Measurements from ENCODE around the gene IQCN.
A peak's percentile ranks its signal among the peaks of the same experiment; 100 is the strongest.

Gene IQCN

DNA sequence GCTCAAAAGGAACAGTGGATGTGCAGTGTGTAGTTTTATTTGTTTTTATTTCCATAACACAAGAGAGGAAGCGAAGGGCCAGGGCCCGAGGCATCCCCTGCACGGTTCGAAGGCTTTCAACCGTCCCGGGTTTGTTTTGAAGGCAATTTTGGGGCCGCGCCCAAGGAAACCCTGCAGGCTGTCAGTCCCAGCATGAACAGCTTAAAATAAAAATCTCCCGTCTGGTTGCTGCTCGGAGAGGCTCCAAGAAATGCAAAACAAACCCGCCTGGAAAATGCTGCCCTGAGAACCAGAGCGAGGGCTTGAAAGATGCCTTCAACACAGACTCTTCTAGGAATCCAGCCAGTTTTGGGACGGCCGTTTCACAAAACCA lies 32.6 kb upstream of the IQCN start:
- DNase-seq (ENCODE audit: low read depth, low spot score): peak; percentile 42

GRCh38 chr19:18306209-18306887 lies 32.1 kb upstream of the IQCN start:
- no peak for DNase-seq (ENCODE audit: low read depth, low spot score)

GRCh38 chr19:18304458-18305310 lies 30.4 kb upstream of the IQCN start:
- DNase-seq (ENCODE audit: low read depth, low spot score): peak; percentile 74

- no peak for DNase-seq (ENCODE audit: low read depth, low spot score)
These were observed 29.9 kb upstream of the IQCN start for GRCh38 chr19:18304208-18304457.

GRCh38 chr19:18301718-18302111 lies 27.5 kb upstream of the IQCN start:
- DNase-seq (ENCODE audit: low read depth, low spot score): no peak

DNA sequence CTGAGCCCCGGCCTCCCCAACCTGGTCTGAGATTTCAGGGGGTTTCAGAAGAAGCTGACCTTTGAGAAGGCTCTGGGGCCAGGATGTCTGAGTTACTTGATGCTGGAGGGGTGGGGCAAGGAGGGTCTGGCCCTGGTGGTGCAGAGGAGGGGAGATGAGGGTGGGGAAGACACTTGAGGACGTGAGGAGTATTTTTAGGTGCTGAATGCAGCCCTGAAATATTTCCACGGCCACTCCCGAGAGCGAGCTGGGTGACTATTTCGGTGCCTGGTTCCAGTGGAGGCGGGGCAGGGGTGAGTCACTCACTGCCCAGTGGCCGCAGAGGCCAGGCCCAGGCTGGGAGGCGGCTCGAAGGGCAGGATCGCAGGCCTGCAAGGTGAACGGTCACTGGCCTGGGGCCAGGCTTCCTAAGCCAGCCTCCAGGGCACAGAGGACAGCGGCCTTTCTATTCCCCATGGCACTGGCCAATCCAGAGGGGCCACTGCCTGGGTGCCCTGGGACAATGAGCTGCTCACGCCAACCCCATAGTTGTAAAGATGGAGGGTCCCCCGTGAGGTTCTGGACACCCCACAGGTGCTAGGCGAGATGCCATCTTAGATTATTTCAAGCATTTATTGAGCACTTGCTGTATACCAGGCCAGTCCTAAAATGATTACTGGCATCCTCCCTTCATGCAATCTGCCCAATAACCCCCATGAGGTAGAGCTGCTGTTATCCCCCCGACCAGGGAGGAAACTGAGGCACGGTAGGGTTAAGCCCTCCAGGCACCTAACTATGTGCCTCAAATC lies 26.9 kb upstream of the IQCN start:
- DNase-seq (ENCODE audit: low read depth, low spot score): peak; percentile 73

DNA sequence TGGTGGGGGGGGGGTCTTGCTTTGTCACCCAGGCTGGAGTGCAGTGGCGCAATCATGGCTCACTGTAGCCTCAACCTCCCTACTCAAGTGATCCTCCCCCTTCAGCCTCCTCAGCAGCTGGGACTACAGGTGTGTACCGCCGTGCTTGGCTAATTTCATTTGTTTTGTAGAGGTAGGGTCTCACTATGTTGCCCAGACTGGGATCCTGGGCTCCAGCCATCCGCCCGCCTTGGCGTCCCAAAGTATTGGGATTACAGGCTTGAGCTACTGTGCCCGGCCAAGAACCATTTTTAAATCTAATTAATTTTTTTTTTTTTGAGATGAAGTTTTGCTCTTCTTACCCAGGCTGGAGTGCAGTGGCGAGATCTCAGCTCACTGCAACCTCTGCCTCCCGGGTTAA lies 25.4 kb upstream of the IQCN start:
- no peak for DNase-seq (ENCODE audit: low read depth, low spot score)

DNA sequence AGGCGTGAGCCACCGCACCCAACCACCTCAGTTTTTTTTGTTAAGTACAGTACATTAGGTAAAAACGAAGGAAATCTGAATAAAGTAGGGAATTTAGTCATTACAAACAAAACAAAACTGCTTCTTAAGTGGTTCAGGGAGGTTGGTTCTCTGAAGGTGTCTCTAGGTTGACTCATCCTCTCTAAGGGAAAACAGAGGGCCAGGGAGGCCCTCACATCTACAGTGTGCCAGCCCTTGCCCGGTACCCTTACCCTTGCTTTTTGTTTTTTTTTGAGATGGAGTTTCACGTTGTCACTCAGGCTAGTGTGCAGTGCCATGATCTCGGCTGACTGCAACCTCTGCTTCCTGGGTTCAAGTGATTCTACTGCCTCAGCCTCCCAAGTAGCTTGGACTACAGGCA lies 24.3 kb upstream of the IQCN start:
- DNase-seq (ENCODE audit: low read depth, low spot score): no peak

DNA sequence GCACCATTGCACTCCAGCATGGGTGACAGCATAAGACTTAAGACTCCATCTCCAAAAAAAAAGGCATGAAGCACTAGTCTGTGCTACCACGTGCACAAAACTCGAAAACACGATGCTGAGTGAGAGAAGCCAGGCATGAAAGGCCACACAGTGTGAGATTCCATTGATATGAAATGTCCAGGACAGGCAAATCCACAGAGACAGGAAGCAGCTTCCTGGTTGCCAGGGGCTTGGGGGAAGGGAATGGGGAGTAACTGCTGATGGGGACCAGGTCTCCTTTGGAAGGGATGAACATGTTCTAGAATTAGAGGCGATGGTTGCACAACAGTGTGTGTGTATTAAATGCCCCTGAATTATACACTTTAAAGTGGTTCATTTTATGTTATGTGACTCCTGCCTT lies 23.1 kb upstream of the IQCN start:
- no peak for DNase-seq (ENCODE audit: low read depth, low spot score)

- no peak for DNase-seq (ENCODE audit: low read depth, low spot score)
These were observed 20.8 kb upstream of the IQCN start for GRCh38 chr19:18295034-18295451.

GRCh38 chr19:18294467-18294864 lies 20.2 kb upstream of the IQCN start:
- peak; percentile 66 for DNase-seq (ENCODE audit: low read depth, low spot score)

- DNase-seq (ENCODE audit: low read depth, low spot score): peak; percentile 91
These were observed 19.6 kb upstream of the IQCN start for GRCh38 chr19:18293642-18294466.

DNA sequence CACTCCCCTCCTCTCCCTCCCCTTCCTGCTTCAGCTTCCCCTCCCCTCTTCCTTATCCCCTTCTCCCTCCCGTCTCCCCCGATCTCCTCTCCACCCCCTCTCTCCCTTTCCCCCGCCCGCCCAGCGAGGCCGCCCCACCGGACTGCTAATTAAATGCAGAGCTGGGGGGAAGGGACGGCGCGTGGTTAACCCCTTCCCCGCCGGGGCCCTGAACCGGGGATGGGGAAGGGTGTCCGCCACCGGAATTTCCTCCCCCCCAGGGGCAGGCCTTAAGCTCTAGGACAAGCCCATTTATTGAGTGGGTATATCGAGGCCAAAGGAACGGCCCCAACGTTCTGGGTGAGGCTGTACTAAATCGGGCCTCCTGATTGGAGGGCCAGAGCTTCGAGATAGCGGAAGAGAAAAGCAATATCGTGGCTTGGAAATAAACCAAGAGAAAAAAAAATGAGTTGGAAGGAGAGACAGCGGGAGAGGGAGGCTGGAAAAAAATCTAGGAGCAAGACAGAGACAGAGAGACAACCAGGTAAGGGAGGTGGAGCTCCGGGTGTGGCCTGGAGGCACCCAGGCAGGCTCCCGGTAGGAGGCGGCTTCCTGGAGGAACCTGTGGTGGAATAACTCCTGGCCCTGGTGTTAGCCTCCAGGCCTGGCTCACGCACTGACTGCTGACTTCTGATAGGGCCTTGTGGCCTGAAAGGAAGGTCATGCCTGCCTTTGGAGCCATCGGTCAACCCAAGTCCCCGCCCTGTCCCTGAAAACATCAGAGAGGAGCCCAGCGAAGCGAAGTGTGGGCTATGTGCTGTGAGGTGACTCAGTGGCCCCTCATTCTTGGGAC lies 18.8 kb upstream of the IQCN start:
- DNase-seq (ENCODE audit: low read depth, low spot score): peak; percentile 97

DNA sequence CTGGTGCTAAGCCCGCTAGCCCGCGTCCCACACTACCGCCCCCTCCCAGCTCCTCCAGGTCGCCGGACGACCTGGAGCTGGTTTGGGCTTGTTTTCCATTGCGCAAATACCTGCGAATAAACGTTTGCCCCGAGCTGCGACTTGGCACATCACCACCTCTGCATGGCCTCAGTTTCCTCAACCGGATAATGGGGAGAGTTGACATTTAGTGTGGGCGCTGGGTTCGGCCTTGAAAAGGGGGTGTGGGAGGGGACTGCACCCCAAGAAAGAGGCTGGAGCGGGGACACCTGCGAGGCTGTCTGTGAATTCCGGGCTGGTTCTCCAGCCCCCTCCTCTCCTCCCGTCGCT lies 18.2 kb upstream of the IQCN start:
- DNase-seq (ENCODE audit: low read depth, low spot score): peak; percentile 92

GRCh38 chr19:18291590-18292461 lies 17.6 kb upstream of the IQCN start:
- peak; percentile 97 for DNase-seq (ENCODE audit: low read depth, low spot score)

DNA sequence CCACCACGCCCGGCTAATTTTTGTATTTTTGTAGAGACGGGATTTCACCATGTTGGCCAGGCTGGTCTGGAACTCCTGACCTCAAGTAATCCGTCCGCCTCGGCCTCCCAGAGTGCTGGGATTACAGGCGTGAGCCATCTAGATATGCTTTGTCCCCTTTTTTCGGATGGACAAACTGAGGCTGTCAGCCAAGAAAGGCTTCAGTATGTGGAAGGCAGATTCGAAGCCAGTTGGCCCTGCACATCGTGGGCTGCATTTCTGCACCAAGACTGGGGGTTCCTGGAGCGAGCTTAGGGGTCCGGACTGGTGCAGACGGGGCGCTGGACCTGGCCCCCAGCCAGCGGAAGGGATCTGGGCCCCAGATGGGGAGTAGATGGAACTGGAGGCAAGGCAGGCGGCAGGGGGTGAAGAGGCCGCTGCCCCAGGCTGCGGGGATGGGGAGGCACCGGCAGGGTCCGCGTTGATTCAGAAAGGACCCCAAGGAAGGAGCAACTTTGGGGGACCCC lies 16.8 kb upstream of the IQCN start:
- DNase-seq (ENCODE audit: low read depth, low spot score): no peak

DNA sequence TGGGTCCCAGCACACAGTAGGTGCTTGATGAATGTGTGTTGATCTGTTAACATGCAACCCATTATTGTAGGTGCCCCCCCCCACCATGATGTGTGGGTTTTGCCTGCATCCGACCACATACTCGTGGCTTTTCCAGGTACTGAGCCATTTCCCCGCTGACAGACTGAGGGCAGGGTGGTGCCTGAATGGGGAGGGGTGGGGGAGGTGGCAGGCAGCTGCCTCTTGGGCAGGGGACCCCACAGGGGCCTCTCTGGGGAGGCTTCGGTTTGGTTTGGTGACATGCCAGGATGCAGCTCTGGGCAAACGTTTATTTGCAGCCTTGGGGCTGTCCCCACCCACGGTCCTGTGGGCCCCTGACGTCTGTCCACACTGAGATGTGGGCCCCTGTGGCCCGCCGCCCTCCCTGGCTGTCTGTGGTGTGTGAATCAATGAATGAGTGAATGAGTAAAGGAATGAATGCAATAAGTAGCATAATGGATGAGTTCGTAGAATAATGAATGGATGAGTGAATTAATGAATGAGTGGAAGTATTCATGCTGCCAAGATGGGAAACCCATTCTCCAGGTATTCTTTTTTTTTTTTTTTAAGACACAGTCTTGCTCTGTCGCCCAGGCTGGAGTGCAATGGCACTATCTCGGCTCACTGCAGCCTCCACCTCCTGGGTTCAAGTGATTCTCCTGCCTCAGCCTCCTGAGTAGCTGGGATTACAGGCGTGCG lies 16.2 kb upstream of the IQCN start:
- no peak for DNase-seq (ENCODE audit: low read depth, low spot score)

- no peak for DNase-seq (ENCODE audit: low read depth, low spot score)
These were observed 15.4 kb upstream of the IQCN start for GRCh38 chr19:18289471-18290301.
